Endothelial cell of umbilical vein (primary cell): Measurements from ENCODE around the gene AOC2. TPM values are rescaled to one million over a fixed set of nuclear protein-coding genes. Genes with fewer than 3 reads are reported as not detected.
"Not testable (repeated sequence)": the region's sequence is repeated elsewhere in the genome, so short reads cannot be mapped to it uniquely, and the experiment has no call there.

Experiments
- BruUV-seq: library from RNA; stranded (reverse); fragments of 400-500 nt; replicated peaks from 2 replicates; lab custom pipeline; 2021; lab: Mats Ljungman, UMichigan
- CTCF ChIA-PET: fragments of 300-600, 350-600 bp; sonication (Branson Sonifier 250); formaldehyde crosslinking; loops from one replicate; lab custom pipeline; 2021; ENCODE audit warnings: antibody characterized with exemption, inconsistent platforms; lab: Charles Lee
- POLR2A ChIA-PET: fragments of 300-600, 350-600 bp; sonication (Branson Sonifier 250); formaldehyde crosslinking; loops from one replicate; lab custom pipeline; 2021; ENCODE audit warnings: antibody characterized with exemption, inconsistent platforms; lab: Charles Lee
- DNase-seq: peaks from one replicate; pipeline ENCODE4 v3.0.0-alpha.2; 2011; ENCODE audit warnings: low read depth, low spot score
- FAIRE-seq: peaks from 2 replicates; lab custom pipeline; 2011; peaks lifted over from hg19 to GRCh38; lab: Jason Lieb, UNC
- H2AFZ ChIP-seq: 2 replicates; pipeline ENCODE4 v1.6.0; 2012; ENCODE audit warnings: low read depth, low read length, control low read depth, inconsistent platforms
- H3K27ac ChIP-seq: 2 replicates; pipeline ENCODE4 v1.5.1; 2011; ENCODE audit warnings: low read depth, mild to moderate bottlenecking, control low read depth, low read length, moderate library complexity; ENCODE audit not compliant: insufficient read depth
- H3K27me3 ChIP-seq, 2 experiments: 2 replicates each; pipeline versions ENCODE4 v1.6.0 to v1.6.1; 2011; ENCODE audit warnings: low read length in 2 of 2, mixed read lengths in 1 of 2; ENCODE audit not compliant: control insufficient read depth in 2 of 2, insufficient read depth in 2 of 2
- H3K36me3 ChIP-seq, 2 experiments: 2 replicates in 1 of 2; 3 replicates in 1 of 2; pipeline ENCODE4 v1.5.1; 2011; ENCODE audit warnings: low read length in 2 of 2, mild to moderate bottlenecking in 1 of 2, moderate library complexity in 1 of 2; ENCODE audit not compliant: control insufficient read depth in 2 of 2, insufficient read depth in 2 of 2; ENCODE audit errors: extremely low read depth in 1 of 2
- H3K4me1 ChIP-seq: 3 replicates; pipeline ENCODE4 v1.5.1; 2011; ENCODE audit warnings: mild to moderate bottlenecking, low read length; ENCODE audit not compliant: control insufficient read depth, insufficient read depth; ENCODE audit errors: extremely low read depth
- H3K4me2 ChIP-seq: 2 replicates; pipeline ENCODE4 v1.6.1; 2011; ENCODE audit warnings: low read length, control low read depth, mixed read lengths; ENCODE audit not compliant: insufficient read depth
- H3K4me3 ChIP-seq, 3 experiments: fragments of 200-600 bp in 1 of 3; sonication (generic), shearing (Covaris generic) in 1 of 3; replicated peaks in 1 of 3; 2 replicates each; pipeline ENCODE4 v1.5.1; 2011 to 2016; ENCODE audit warnings: control low read depth in 3 of 3, low read length in 3 of 3, mild to moderate bottlenecking in 2 of 3, inconsistent platforms in 1 of 3, low read depth in 1 of 3, moderate library complexity in 1 of 3; ENCODE audit not compliant: insufficient read depth in 1 of 3
- H3K79me2 ChIP-seq: 2 replicates; pipeline ENCODE4 v1.6.0; 2012; ENCODE audit warnings: low read length, inconsistent platforms; ENCODE audit not compliant: control insufficient read depth, insufficient read depth
- H3K9ac ChIP-seq: replicated peaks from 2 replicates; pipeline ENCODE3; 2011; ENCODE audit warnings: low read length, control low read depth; ENCODE audit not compliant: insufficient read depth; ENCODE audit errors: extremely low read depth
- H3K9me1 ChIP-seq: replicated peaks from 3 replicates; pipeline ENCODE4 v1.6.0; 2011; ENCODE audit warnings: mild to moderate bottlenecking, low read length; ENCODE audit not compliant: control insufficient read depth, insufficient read depth; ENCODE audit errors: extremely low read depth
- H3K9me3 ChIP-seq: replicated peaks from 2 replicates; pipeline ENCODE4 v1.5.1; 2012; ENCODE audit warnings: low read length, inconsistent platforms; ENCODE audit not compliant: control insufficient read depth, insufficient read depth
- H4K20me1 ChIP-seq: replicated peaks from 2 replicates; pipeline ENCODE3; 2011; ENCODE audit warnings: mild to moderate bottlenecking, low read length; ENCODE audit not compliant: control insufficient read depth, insufficient read depth; ENCODE audit errors: extremely low read depth
- EZH2 ChIP-seq: IDR thresholded peaks from 2 replicates; pipeline ENCODE4 v1.6.1; 2012; ENCODE audit warnings: borderline replicate concordance, low read depth, mild to moderate bottlenecking, moderate library complexity, low read length, inconsistent platforms; ENCODE audit not compliant: severe bottlenecking
- FOS ChIP-seq: IDR thresholded peaks from 2 replicates; pipeline ENCODE4 v1.6.1; 2011; ENCODE audit warnings: mild to moderate bottlenecking, low read length, moderate library complexity, borderline replicate concordance; ENCODE audit not compliant: insufficient read depth
- GATA2 ChIP-seq: IDR thresholded peaks from 2 replicates; pipeline ENCODE4 v1.7.0; 2011; ENCODE audit warnings: low read depth, mild to moderate bottlenecking, moderate library complexity, mixed read lengths, low read length; ENCODE audit not compliant: insufficient read length, insufficient read depth
- JUN ChIP-seq: IDR thresholded peaks from 2 replicates; pipeline ENCODE4 v1.6.1; 2011; ENCODE audit warnings: borderline replicate concordance, low read depth; ENCODE audit not compliant: insufficient read length, insufficient read depth
- MYC ChIP-seq: IDR thresholded peaks from one replicate; pipeline ENCODE4 v1.6.1; 2011; ENCODE audit warnings: mild to moderate bottlenecking, low read depth, low read length
- POLR2A ChIP-seq: IDR thresholded peaks from 2 replicates; pipeline ENCODE4 v1.6.1; 2012; ENCODE audit warnings: low read depth, mild to moderate bottlenecking, control low read depth, low read length
- POLR2AphosphoS5 ChIP-seq: IDR thresholded peaks from 2 replicates; pipeline ENCODE4 v1.6.1; 2012; ENCODE audit warnings: low read depth, mild to moderate bottlenecking, control low read depth, low read length, moderate library complexity; ENCODE audit not compliant: insufficient read depth
- dilution Hi-C: fragments of 300-500 bp; cut with MboI; formaldehyde crosslinking; loops from one replicate; pipeline ENCODE4 v1.15.0; 2019; ENCODE audit warnings: low sequenced_read_pairs; ENCODE audit not compliant: extremely low pct_ligation_motif_present
- intact Hi-C: fragments of 100-400 bp; cut with micrococcal nuclease; formaldehyde crosslinking; loops from one replicate; pipeline ENCODE4 v1.10.0; 2022
- polyA plus RNA-seq, 4 experiments: library from polyadenylated mRNA; depleted of rRNA in 3 of 4; stranded (reverse) in 3 of 4; unstranded in 1 of 4; fragments of >200 nt; gene quantifications; 2 replicates each; pipeline versions ENCODE4 v1.2.1 to v1.2.3, GENCODE V29; 2011 to 2012; ENCODE audit warnings: missing spikeins in 1 of 4
- total RNA-seq: library from RNA; stranded (reverse); gene quantifications from 2 replicates; pipeline ENCODE4 v1.2.3, GENCODE V29; 2021
- TF ChIP-seq, protein P1 (sequence below), 2 donors: IDR thresholded peaks; 1 replicate in 1 of 2; 2 replicates in 1 of 2; pipeline ENCODE4 v1.5.1; 2011; ENCODE audit warnings: low read length in 2 of 2, mild to moderate bottlenecking in 2 of 2, moderate library complexity in 2 of 2, control low read depth in 1 of 2, inconsistent platforms in 1 of 2, low read depth in 1 of 2; ENCODE audit not compliant: insufficient read depth in 1 of 2; ENCODE audit errors: extremely low read depth in 1 of 2
- TF ChIP-seq, protein P2 (sequence below): IDR thresholded peaks from 2 replicates; pipeline ENCODE4 v1.6.1; 2011; ENCODE audit not compliant: insufficient read depth, insufficient read length

Gene AOC2
- total and polyA plus RNA-seq, 2 donors (not counting 3 experiments of a cell fraction or from before 2014, with no cell fraction given): 0.62 to 1.9 TPM

DNA sequence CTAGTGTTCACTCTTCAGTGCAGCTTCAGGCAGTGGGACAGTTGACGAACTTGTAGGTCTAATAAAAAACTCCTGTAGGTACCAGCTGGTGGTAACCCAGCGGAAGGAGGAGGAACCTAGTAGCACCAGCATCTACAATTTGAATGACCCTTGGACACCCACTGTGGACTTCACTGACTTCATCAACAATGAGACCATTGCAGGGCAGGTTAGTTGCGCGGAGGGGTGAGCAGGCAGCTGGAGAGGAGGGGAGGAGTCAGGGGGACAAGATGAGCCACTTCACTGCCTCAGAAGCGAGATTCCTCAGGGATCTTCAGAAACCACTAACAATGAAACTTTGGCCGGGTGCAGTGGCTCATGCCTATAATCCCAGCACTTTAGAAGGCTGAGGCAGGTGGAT is 28.9 kb downstream of the AOC2 start:
- Histone ChIP-seq H3K79me2 (no peaks in the 10 kb centered on the region), H3K9ac (no peak overlapping the region), H3K4me2 (no peak overlapping the region), H3K4me3 (no peak overlapping the region), H3K9me3 (no peaks in the 10 kb centered on the region), H3K4me1 (no peaks in the 10 kb centered on the region), H3K27me3 (peaks cover 0 to 3% of the 10 kb centered on the region in 2 experiments), H3K9me1 (no peaks in the 10 kb centered on the region), H2AFZ (no peak overlapping the region), H3K36me3 (no peaks in the 10 kb centered on the region), H4K20me1 (no peaks in the 10 kb centered on the region), H3K27ac (no peak overlapping the region)
- TF ChIP-seq JUN (no peak), POLR2A (no peak), MYC (no peak), GATA2 (no peak), POLR2AphosphoS5 (no peak), EZH2 (no peak), FOS (no peak)
- TF ChIP-seq, protein P1, sequence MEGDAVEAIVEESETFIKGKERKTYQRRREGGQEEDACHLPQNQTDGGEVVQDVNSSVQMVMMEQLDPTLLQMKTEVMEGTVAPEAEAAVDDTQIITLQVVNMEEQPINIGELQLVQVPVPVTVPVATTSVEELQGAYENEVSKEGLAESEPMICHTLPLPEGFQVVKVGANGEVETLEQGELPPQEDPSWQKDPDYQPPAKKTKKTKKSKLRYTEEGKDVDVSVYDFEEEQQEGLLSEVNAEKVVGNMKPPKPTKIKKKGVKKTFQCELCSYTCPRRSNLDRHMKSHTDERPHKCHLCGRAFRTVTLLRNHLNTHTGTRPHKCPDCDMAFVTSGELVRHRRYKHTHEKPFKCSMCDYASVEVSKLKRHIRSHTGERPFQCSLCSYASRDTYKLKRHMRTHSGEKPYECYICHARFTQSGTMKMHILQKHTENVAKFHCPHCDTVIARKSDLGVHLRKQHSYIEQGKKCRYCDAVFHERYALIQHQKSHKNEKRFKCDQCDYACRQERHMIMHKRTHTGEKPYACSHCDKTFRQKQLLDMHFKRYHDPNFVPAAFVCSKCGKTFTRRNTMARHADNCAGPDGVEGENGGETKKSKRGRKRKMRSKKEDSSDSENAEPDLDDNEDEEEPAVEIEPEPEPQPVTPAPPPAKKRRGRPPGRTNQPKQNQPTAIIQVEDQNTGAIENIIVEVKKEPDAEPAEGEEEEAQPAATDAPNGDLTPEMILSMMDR (IDR thresholded peaks at IDR 0.05; ENCODE audit: extremely low read depth in 1 of 2, insufficient read depth in 1 of 2, low read depth in 1 of 2, low read length in 2 of 2): no peak
- TF ChIP-seq, protein P2, sequence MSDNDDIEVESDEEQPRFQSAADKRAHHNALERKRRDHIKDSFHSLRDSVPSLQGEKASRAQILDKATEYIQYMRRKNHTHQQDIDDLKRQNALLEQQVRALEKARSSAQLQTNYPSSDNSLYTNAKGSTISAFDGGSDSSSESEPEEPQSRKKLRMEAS: no peak
- ChIA-PET POLR2A (no interaction called here), CTCF (no interaction called here)
- DNase-seq (no peak), FAIRE-seq (no peak)
- intact Hi-C loops: no loop called here
- BruUV-seq: no TSS peak
- dilution Hi-C loops: no loop called here

DNA sequence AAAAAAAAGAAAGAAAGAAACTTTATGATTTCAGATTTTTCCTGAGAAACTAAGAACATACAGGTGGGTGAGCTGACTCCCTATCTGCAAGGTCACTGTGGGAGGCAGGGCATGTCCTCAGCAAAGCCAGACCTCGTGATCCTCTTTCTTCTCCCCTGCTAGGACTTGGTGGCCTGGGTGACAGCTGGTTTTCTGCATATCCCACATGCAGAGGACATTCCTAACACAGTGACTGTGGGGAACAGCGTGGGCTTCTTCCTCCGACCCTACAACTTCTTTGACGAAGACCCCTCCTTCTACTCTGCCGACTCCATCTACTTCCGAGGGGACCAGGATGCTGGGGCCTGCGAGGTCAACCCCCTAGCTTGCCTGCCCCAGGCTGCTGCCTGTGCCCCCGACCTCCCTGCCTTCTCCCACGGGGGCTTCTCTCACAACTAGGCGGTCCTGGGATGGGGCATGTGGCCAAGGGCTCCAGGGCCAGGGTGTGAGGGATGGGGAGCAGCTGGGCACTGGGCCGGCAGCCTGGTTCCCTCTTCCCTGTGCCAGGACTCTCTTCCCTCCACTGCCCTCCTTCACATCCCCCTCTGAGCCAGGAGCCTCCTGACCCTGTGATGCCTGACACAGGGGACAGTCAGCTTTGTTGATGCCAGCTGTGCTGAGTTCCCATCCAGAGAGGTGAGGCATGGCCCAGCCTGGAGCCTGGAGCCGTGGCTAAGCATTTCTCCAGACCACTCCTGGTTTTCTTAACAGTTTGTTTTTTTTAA is 29.7 kb downstream of the AOC2 start:
- POLR2A ChIA-PET, H3K36me3 ChIP-seq, H2AFZ ChIP-seq, intact Hi-C loops, H3K27me3 ChIP-seq, dilution Hi-C loops, H3K27ac ChIP-seq, H3K9ac ChIP-seq, FAIRE-seq, H3K4me2 ChIP-seq, H3K9me1 ChIP-seq, H3K9me3 ChIP-seq, H3K4me3 ChIP-seq, H3K4me1 ChIP-seq, DNase-seq, CTCF ChIA-PET, H3K79me2 ChIP-seq, H4K20me1 ChIP-seq, BruUV-seq: not testable (repeated sequence)
